Measurements from ENCODE around the gene MYPN.

DNA sequence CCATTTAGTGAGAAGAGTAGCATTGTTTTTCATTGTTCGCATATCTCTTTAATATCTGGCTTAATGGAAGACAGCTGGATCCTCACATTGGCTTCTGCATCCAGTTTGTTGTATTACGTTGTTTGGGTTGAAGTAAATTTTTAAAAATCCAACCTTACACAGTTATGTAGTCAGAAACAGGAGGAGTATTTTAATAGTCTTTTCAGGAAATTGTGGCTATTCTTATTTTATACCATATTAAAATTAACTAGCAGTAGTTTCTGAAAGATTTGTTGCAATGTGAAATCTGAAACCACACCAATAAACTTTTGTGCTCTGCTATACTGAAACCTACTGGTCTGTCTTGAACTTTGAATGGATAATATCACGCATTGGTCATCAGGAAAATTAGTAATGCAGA is 27.9 kb downstream of the MYPN start:
- TF ChIP-seq, protein P1, sequence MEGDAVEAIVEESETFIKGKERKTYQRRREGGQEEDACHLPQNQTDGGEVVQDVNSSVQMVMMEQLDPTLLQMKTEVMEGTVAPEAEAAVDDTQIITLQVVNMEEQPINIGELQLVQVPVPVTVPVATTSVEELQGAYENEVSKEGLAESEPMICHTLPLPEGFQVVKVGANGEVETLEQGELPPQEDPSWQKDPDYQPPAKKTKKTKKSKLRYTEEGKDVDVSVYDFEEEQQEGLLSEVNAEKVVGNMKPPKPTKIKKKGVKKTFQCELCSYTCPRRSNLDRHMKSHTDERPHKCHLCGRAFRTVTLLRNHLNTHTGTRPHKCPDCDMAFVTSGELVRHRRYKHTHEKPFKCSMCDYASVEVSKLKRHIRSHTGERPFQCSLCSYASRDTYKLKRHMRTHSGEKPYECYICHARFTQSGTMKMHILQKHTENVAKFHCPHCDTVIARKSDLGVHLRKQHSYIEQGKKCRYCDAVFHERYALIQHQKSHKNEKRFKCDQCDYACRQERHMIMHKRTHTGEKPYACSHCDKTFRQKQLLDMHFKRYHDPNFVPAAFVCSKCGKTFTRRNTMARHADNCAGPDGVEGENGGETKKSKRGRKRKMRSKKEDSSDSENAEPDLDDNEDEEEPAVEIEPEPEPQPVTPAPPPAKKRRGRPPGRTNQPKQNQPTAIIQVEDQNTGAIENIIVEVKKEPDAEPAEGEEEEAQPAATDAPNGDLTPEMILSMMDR (IDR thresholded peaks at IDR 0.05; ENCODE audit: low read length) = no peak
- no peak for TF ChIP-seq EZH2 (IDR thresholded peaks at IDR 0.05; ENCODE audit: borderline replicate concordance, low read length)

Measured in OCI-LY1 (cell line).